DOHH2 (cell line): ENCODE results near the gene FBXO31.

Source experiments
- H3F3A ChIP-seq: fragments of 200-600 bp; sonication (generic), shearing (Covaris generic); 2 replicates; pipeline ENCODE4 v1.6.0; 2016; ENCODE audit warnings: antibody characterized with exemption, mild to moderate bottlenecking; ENCODE audit not compliant: control insufficient read depth, insufficient read depth
- H3K27ac ChIP-seq: fragments of 200-600 bp; sonication (generic); 2 replicates; pipeline ENCODE4 v1.5.1; 2014; ENCODE audit warnings: low read depth, mild to moderate bottlenecking, low read length, moderate library complexity
- H3K27me3 ChIP-seq: fragments of 200-600 bp; sonication (generic); 2 replicates; pipeline ENCODE4 v1.6.1; 2014; ENCODE audit warnings: mild to moderate bottlenecking, low read length, mixed read lengths; ENCODE audit not compliant: control insufficient read depth
- H3K36me3 ChIP-seq: fragments of 200-600 bp; sonication (generic); 2 replicates; pipeline ENCODE4 v1.6.1; 2014; ENCODE audit warnings: mild to moderate bottlenecking, low read length, moderate library complexity, mixed read lengths; ENCODE audit not compliant: control insufficient read depth
- H3K4me1 ChIP-seq: fragments of 200-600 bp; sonication (generic); 2 replicates; pipeline ENCODE4 v1.6.1; 2014; ENCODE audit warnings: mild to moderate bottlenecking, low read length, mixed read lengths; ENCODE audit not compliant: control insufficient read depth
- H3K4me2 ChIP-seq: fragments of 200-600 bp; sonication (generic); 2 replicates; pipeline ENCODE4 v1.6.0; 2014; ENCODE audit warnings: mild to moderate bottlenecking, low read length, moderate library complexity
- H3K4me3 ChIP-seq: fragments of 200-600 bp; sonication (generic); 2 replicates; pipeline ENCODE4 v1.5.1; 2014; ENCODE audit warnings: mild to moderate bottlenecking, low read length, mixed read lengths
- H3K79me2 ChIP-seq: fragments of 200-600 bp; sonication (generic); 2 replicates; pipeline ENCODE4 v1.6.1; 2014; ENCODE audit warnings: mild to moderate bottlenecking, low read length, mixed read lengths; ENCODE audit not compliant: control insufficient read depth
- H3K9me2 ChIP-seq: fragments of 200-600 bp; sonication (generic); replicated peaks from 2 replicates; pipeline ENCODE4 v1.6.1; 2014; ENCODE audit warnings: mild to moderate bottlenecking, low read length, mixed read lengths; ENCODE audit not compliant: control insufficient read depth
- H3K9me3 ChIP-seq: fragments of 200-600 bp; sonication (generic); 2 replicates; pipeline ENCODE4 v1.6.1; 2014; ENCODE audit warnings: antibody characterized with exemption, low read length, mixed read lengths; ENCODE audit not compliant: control insufficient read depth, insufficient read depth
- H4K20me1 ChIP-seq: fragments of 200-600 bp; sonication (generic); 2 replicates; pipeline ENCODE4 v1.6.0; 2014; ENCODE audit warnings: low read depth, mild to moderate bottlenecking, antibody characterized with exemption, low read length, moderate library complexity; ENCODE audit not compliant: control insufficient read depth, insufficient read depth
- EZH2phosphoT487 ChIP-seq: fragments of 200-600 bp; sonication (generic); IDR thresholded peaks from 2 replicates; pipeline ENCODE4 v1.6.1; 2017; ENCODE audit warnings: borderline replicate concordance, mild to moderate bottlenecking, antibody characterized with exemption, low read length, moderate library complexity, mixed read lengths
- TF ChIP-seq, protein P1 (sequence below): fragments of 200-600 bp; sonication (generic); IDR thresholded peaks from one replicate; pipeline ENCODE4 v1.5.1; 2014; ENCODE audit warnings: antibody characterized with exemption, mild to moderate bottlenecking, low read depth, low read length; ENCODE audit not compliant: poor library complexity, severe bottlenecking

Gene FBXO31

DNA sequence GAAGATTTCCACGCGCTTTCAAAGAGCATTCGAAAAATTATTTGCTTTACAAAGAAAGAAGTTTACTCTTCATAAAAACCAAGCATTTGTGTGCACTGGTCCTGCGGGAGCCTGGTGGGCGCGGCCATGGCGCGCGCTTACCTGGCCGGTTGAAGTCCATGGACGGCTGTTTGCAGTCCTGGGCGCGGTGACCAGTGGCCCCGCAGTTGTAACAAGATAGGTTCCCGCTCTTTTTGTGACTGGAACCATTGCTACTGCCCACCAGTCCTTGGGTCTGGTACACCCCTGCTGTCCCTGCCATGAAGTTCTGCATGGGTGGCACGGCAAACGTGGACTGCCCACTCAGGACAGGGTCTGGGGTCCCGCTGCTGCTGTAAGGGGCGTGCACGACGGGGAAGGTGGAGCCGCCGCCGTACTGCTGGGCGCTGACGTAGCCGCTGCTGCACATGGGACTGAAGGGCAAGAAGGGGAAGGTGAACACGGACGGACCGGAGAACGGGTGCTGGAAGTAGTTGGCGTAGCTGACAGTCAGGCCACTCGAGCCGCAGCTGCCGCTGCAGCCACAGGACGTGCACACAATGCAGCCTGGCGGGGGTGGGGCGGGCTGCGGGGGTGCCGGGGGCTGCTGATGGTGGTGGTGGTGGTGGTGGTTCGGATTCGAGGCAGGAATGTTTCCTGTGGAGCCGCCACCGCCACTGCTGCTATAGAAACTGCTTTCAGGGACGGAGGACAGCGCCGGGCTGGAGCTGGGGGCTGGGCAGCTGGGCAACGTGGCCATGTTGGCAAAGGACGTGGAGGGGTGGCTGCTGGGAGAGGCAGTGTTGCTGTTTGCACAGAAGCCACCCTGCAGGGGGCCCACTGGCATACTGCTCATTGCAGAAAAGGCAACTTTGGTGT lies 28.0 kb upstream of the FBXO31 start:
- no peaks in the 10 kb centered on the region for H3K4me1 ChIP-seq
- no peaks in the 10 kb centered on the region for H3K9me2 ChIP-seq
- H3K27me3 ChIP-seq: no peaks in the 10 kb centered on the region
- H3K4me3 ChIP-seq: no peak overlapping the region
- peaks cover 7% of the 10 kb centered on the region; the same call in 1 of the 2 replicates for H3F3A ChIP-seq
- no peaks in the 10 kb centered on the region; the same call in 1 of the 2 replicates for H3K36me3 ChIP-seq
- H4K20me1 ChIP-seq: no peaks in the 10 kb centered on the region
- H3K9me3 ChIP-seq: no peaks in the 10 kb centered on the region
- no peak overlapping the region for H3K27ac ChIP-seq
- TF ChIP-seq, protein P1, sequence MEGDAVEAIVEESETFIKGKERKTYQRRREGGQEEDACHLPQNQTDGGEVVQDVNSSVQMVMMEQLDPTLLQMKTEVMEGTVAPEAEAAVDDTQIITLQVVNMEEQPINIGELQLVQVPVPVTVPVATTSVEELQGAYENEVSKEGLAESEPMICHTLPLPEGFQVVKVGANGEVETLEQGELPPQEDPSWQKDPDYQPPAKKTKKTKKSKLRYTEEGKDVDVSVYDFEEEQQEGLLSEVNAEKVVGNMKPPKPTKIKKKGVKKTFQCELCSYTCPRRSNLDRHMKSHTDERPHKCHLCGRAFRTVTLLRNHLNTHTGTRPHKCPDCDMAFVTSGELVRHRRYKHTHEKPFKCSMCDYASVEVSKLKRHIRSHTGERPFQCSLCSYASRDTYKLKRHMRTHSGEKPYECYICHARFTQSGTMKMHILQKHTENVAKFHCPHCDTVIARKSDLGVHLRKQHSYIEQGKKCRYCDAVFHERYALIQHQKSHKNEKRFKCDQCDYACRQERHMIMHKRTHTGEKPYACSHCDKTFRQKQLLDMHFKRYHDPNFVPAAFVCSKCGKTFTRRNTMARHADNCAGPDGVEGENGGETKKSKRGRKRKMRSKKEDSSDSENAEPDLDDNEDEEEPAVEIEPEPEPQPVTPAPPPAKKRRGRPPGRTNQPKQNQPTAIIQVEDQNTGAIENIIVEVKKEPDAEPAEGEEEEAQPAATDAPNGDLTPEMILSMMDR: no peak
- TF ChIP-seq EZH2phosphoT487: no peak
- H3K4me2 ChIP-seq: no peak overlapping the region
- no peaks in the 10 kb centered on the region for H3K79me2 ChIP-seq

DNA sequence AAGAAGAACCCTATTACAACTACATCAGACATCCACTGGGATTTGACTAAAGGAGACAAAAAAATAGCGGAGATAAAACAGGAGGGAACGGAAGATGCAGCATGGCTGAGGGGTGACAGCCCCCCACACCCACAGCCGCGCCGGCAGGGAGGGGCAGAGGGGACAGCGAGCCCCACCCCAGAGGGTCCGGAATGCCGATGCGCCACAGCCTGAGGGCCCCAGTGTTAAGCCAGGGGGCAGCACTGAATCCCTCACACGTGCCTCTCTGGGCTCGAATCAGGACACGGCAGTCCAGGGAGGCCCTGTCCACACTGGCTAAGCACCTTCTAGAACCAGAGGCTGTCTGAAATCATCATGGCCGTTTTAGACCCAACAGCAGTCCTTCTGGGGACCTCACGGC lies 27.4 kb upstream of the FBXO31 start:
- H3K27ac ChIP-seq: no peak overlapping the region
- H3K4me3 ChIP-seq: no peak overlapping the region
- peaks cover 11% of the 10 kb centered on the region; the same call in 1 of the 2 replicates for H3F3A ChIP-seq
- no peaks in the 10 kb centered on the region for H3K9me3 ChIP-seq
- H4K20me1 ChIP-seq: no peaks in the 10 kb centered on the region
- H3K4me2 ChIP-seq: no peak overlapping the region
- TF ChIP-seq, protein P1: no peak
- TF ChIP-seq EZH2phosphoT487: no peak
- no peaks in the 10 kb centered on the region for H3K4me1 ChIP-seq
- no peaks in the 10 kb centered on the region for H3K27me3 ChIP-seq
- H3K79me2 ChIP-seq: no peaks in the 10 kb centered on the region
- H3K36me3 ChIP-seq: no peaks in the 10 kb centered on the region; the same call in 1 of the 2 replicates
- no peaks in the 10 kb centered on the region for H3K9me2 ChIP-seq

DNA sequence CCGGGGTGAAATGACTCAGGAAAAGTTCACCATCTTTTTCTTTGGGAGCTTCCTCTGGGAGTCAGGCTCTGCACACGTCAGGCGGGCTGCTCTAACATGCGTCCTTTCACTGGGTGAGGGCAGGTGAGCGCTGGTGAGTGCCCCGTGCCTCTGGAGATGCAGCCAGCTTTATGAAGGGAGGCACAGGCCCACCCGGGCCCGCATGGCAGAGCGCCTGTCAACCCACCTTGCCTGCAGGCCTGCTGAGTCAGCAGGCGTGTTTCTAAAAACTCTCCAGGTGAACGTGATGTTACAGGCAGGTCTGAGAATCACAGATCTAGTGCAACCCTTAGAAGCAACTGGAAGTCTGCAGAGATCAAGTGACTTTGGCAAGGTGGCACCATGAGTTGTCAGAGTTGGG lies 27.0 kb upstream of the FBXO31 start:
- Histone ChIP-seq H3F3A (peaks cover 11% of the 10 kb centered on the region; the same call in 1 of the 2 replicates), H3K9me3 (no peaks in the 10 kb centered on the region), H3K27ac (no peak overlapping the region), H3K27me3 (no peaks in the 10 kb centered on the region), H3K4me3 (no peak overlapping the region), H3K4me1 (no peaks in the 10 kb centered on the region), H3K36me3 (no peaks in the 10 kb centered on the region; the same call in 1 of the 2 replicates), H3K79me2 (no peaks in the 10 kb centered on the region), H4K20me1 (no peaks in the 10 kb centered on the region), H3K9me2 (no peaks in the 10 kb centered on the region), H3K4me2 (no peak overlapping the region)
- TF ChIP-seq EZH2phosphoT487: no peak
- TF ChIP-seq, protein P1: no peak
